DMS153 treated with DMSO at 0.1 percent for 48 hours (cell line): Measurements from ENCODE around the gene STX19.

Experiments
- DNase-seq: peaks from one replicate; lab custom pipeline; 2025; ENCODE audit not compliant: unreplicated experiment; lab: John Stamatoyannopoulos, UW

The STX19 gene

DNA sequence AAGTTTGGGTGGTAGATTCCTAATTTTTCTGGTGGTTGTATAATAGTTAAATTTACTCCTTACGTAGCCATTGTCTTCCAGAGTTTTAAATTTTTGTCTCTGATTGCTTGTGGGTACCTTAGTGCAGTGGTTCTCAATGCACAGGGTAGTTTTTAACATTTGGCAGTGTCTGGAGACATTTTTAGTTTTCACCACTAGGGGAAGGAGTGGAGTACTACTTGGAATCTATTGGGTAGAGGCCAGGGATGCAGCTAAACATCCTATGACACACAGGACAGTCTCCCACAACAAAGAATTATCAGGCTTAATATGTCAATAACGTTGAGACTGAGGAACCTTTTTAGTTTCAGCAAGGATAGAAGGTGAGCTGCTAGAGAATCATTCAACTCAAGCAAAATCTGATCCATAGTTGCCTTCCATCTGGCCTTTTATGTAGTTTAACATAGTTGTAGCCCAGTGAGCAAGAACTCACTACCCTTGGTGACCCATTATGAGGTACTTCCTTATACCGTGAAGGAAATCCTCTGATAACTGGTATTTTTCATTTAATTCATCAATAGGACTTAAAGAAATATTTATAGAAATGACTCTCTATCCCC is 8.6 kb upstream of the STX19 start:
- no peak for DNase-seq

DNA sequence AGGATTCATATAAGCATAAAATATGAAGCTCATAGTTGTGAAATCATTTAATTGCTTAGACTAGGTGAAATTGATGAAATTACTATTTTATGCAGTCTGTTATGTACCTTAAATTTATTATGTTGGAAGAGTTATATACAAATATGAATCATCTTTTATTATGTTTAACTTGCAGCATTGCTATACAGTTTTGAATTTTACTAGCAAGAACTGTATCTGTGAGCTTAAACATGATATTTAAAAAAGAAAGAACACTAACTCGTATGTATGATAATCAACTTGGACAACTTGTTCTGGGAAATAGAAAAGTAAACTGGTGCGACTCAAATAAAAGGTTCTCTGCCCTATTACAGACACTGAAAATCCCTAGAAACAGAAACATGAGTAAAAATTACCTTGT is 1.8 kb downstream of the STX19 start:
- DNase-seq, result no peak

DNA sequence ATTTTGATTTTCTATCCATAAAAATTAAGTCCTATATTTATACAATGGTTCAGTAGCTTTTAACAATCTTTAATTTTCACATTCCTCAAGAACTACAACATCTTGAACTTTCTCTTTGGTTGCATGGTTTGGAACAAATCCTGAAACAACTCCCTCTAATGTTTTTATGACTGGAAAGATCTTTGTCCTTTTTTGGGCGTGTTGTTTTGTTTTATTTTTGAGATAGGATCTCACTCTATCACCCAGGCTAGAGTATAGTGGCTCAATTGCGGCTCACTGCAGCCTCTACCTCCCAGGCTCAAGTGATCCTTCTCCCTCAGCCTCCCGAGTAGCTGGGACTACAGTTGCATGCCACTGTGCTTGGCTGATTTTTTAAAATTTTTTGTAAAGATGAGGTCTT is 4.0 kb downstream of the STX19 start:
- DNase-seq, result no peak

DNA sequence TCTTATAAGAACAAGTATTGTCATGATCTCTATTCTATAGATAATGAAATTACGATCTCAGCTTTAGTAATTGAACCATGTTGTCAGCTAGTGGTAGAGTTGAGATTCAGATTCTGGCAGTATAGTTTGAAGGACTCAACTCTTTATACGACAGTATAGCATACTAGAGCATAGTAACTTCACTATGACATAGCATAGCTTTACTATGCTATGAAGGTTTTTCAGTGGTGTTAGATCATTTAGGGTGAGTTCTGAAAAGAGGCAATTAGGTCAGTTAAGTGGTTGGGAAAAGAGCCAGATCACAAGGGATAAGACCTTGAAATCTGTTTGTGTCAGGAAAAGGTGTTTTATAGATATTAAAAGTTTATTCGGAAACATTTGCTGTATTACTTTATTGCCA is 8.1 kb downstream of the STX19 start:
- DNase-seq, result no peak

DNA sequence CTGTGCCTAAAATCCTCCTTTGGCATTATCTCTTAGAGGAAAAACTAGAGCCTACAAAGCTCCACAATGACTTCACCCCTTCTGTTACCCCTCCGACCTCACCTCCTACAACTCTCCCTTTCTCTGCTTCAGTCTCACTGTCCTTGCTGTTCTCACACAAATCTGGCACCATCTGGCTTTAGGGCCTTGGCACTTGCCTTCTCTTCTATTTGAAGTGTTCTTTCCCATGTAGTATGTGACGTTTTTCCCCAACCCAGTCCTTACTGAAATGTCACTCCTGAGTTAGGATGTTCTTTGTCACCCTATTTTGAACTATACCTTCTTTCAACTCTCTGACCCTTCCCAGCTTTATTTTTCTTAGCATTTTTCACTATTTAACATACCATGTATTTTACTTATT is 8.7 kb downstream of the STX19 start:
- no peak for DNase-seq

DNA sequence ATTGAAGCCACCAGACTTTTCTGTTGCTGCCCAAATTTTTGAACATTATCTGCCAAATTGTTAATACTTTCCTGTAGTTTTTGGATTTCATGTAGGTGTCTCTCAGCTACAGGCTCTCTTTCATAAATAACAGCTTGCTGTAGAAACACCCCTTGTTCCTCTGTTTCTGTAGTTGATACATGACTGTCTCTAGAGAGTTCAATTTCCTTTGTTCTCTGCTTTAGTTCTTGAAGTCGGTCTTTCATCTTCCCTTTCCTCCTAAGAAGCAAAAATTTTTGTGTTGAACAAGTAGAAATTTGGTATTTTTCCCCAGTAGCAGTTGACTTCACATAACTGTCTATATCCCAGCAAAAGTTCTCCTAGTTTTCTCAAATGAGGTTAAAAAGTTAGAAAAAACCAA is 13.4 kb downstream of the STX19 start:
- no peak for DNase-seq

DNA sequence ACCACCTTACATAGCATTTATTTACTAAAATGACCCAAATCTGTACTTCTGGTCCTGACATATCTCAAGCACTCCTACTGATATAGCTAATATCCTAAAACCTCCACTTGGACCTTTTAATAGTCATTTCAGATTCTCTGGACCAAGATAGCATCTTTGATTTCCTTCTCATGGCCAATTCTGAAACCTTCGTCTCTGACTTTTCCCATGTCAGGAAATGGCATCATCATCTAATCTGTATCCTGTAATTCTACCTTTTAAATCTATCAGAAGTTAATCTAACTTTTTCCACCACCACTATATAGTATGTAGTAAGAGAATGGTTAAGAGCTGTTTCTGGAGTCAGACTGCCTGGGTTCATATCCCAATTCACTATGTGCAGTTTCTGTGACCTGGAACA is 16.2 kb downstream of the STX19 start:
- DNase-seq, result no peak

DNA sequence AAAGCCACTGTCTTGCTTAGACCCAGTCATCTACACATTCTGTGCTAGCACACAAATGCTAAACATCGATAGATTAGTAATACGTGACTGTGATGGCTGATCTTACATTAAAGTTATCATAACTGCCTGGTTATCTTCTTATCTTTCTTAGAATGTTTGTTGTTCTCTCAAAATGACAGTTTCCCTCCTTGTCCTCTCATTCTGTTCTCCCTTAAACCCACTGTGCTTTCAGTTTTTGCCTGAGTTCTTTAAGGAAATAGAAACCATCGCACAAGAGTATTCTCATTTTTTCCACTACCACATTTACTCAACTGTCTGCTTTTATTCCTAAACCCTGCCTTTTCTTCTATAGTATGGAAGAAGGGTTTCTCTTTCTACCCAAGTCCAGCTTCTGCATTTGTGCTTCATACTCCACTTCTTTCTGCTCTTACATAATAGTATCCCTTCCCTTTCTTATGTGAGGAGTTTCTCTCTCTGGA is 17.1 kb downstream of the STX19 start:
- DNase-seq, result no peak

DNA sequence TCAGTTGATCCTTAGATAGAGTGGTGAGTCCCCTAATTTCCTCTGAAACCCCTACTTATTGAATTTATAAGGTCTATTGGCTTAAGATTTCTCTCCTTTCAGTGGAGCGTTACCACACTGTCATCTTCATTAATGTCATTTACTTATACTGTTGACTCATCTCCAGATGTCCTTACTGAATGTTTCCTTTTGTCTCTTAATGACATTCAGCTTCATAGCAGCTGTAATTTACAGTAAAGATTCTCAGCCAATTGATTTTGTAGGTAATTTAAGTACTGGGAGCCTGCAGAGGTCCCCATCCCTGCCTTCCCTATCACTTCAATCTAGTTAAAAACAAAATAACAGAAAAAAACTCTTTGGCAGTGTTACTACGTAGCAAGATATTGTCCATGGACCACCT is 18.8 kb downstream of the STX19 start:
- no peak for DNase-seq

DNA sequence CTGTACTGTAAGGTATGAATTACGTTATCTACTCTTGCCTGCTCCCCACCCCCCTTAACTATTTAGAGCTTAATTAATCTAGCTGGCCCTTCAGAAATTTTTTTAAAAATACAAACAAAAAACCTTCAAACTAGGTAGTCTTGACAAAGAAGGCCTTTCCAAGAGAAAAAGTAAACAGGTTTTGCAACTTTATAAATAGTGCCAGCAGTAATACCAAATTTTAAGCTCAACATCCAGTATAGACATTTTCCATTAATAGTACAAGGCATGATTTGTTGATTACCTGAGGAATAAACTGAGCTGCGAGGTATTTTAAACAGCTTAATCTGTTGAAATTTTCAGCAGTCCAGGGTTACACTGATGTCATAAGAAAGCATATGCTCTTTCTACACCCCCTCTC is 20.1 kb downstream of the STX19 start:
- DNase-seq, result no peak

DNA sequence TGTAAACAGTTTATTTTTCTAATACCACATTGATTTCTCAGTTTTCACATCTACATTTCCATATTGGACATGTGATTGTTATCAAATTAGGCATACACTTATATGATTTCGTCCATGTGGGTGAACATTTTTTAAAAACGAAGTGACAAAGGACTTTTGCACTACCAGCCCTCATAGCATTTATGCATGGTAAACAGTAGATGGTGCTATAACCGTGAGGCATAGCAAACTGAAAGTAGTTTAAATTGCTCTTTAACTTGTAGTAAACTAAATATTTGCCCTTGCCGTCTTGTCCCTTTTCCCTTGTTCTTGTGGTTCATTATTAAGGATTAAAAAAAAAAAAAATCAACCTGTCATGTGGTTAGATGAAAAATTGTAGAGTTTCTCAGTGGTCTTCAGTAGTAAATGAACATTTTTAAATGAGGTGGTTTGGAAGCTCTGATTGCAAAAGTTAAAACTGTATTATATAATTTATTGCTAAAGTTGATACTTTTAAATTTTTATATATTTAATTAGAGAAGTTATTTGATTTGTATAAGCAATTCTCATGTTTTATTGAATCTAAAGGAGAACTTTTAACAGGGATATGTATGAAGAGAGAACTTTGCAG is 24.0 kb downstream of the STX19 start:
- peak; percentile 36 for DNase-seq

DNA sequence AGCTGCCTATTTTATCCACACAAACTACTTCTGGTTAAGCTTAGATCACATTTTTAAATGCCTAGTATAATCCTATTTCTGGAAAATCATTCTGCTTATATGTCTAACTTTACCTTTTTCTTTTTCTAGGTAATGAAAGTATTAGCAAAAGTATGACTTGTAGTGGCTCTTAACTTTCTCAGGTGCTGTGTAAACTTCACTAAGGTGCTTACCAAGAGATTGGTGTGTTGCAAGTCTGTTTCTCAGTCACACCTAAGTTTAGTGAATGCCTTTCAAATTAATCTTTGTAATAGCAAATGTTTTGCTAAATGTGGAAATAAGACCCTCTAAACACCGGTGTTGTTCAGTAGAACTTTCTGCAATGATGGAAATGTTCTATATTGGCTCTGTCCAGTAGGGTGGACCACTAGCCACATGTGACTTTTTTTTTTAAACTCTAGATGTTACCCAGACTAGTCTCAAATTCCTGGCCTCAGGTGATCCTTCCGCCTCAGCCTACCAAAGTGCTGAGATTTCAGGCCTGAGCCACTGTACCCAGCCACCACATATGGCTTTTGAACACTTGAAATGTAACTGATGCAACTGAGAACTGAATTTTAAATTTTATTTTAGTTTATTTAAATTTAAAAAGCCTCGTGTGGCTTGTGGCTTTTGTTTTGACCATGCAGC is 26.4 kb downstream of the STX19 start:
- DNase-seq, result no peak

DNA sequence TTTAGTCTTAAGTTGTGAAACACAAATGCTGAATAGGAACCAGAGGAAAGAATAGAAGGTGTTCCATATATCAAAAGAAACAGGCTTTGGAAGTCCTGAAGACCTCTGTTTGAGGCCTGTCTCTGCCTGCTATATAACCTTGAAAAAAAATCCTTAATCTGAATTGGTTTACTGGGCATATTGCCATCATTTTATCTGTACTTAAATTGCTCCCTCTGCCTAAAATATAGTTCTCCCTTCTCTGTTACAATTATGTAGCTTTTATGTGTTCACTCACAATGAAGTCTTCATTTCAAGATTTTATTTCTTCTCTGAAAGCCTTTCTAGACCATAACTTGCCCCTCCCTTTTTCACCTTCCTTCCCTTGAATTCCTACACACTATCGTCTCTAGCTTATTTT is 27.2 kb downstream of the STX19 start:
- DNase-seq, result no peak

DNA sequence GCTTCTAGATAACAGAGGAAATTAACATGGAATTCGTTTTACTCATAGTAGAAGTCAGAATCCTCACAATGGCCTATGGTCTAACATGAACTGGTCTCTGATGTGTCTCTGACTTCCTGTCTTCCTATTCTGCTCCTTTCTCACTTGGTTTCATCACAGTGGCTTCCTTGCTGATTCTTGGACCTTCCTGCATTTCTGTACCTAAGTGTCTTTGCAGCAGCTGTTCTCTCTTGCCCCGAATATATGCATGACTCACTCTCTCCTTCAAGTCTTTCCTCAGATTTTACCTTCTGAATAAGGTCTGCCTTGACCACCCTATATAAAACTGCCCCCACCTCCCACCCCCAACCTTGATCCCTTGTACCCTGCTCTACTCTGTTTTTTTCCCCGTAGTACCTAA is 34.3 kb downstream of the STX19 start:
- no peak for DNase-seq

DNA sequence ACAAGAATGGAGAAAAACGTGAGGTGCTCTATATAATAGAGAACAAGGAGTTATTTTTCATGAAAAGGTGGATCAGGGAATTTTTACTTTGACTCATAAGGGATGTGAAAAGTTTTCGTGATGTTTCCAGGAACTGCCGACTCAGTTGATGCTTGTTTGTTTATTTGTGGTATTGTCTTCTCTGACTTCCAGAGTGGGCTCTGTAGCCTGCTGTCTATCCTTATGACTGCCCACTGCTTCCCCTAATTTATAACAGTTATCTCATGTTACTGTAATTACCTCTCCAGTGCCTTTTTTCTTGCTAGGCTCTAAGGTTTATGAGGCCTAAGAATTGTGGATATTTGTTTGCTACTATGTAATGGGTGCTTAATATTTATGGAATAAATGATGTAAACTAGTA is 36.2 kb downstream of the STX19 start:
- no peak for DNase-seq

DNA sequence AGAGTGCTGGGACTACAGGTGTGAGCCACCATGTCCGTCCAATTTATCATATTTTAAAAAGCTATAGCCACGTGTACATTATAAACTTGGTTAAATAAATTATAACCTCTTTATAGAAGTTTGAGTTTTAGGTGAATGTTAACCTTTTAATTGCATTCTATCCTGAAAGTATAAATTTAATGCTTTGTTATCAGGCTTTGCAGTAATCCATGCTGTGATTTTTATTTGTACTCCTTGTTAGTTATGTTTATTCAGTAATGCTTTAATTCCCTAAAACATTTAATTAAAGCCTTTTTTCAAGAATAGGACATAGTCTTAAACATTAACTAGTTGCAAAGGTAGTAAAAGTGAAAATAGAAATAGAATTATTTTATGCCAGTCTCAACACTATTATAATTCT is 36.8 kb downstream of the STX19 start:
- DNase-seq, result no peak

DNA sequence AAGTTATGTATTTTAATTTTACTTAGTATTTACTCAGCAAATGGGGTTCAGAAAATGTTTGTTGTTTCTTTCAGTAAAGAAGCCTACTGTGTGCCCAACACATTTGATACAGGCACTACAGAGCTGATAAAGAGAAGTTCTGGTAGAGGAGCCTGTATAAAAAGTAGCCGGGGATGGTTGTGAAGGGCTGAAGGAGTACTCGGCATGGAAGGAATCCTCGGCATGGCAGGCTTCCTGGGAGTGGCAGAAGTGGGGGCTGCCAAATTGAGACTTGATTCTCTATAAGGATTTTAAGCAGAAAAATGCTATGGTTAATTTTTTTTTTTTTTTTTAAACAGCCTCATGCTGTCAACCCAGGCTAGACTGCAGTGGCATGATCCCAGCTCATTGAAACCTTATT is 39.2 kb downstream of the STX19 start:
- no peak for DNase-seq

DNA sequence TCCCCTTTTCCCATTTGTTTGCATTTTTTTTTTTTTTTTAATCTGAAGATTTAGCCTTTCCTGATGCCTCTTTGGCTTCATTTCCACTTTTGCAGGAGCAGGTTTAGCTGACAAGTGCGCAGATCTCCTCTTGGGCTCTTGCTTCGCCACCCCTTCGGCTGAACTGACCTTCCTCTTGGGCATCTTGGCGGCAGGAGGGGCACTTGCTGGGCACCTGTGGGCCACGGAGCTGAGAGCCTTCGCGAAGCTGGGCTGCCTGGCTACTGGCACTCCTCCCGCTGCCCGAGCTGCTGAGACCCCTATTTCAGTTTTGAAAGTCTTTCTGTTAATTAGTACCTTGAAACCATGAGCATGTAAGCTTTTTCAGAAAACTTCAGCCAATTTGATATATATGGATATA is 39.6 kb downstream of the STX19 start:
- DNase-seq, result no peak

DNA sequence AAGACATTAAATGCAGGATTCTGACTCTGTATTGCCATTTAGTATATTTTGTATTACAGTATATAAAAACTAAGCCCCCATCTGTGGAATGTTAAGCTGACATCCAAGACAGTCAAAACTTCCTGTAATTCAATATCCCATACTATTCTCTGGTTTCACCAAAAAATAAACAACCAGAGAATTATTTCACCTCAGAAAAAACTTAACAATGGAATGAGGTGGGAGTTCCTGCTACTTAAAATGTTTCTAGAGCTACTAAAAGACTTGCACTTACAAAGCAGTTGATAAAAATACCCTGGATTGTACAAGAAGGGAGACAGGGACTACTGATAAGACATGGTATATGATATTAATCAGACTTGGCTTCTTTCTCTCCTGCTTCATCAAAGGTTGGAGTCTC is 40.1 kb downstream of the STX19 start:
- DNase-seq, result no peak

DNA sequence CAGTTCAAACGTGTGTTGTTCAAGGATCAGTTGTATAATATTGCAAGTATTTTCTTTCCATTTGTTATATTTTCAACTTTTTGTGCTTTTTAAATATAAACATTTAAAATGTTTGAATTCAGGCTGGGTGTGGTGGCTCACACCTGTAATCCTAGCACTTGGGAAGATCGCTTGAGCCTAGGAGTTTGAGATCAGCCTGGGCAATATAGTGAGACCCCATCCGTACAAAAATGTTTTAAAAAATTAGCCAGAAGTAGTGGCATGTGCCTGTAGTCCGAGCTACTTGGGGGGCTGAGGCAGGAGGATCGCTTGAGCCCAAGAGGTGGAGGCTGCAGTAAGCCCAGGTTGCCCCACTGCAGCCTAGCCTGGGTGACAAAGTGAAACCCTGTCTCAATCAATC is 43.8 kb downstream of the STX19 start:
- no peak for DNase-seq

DNA sequence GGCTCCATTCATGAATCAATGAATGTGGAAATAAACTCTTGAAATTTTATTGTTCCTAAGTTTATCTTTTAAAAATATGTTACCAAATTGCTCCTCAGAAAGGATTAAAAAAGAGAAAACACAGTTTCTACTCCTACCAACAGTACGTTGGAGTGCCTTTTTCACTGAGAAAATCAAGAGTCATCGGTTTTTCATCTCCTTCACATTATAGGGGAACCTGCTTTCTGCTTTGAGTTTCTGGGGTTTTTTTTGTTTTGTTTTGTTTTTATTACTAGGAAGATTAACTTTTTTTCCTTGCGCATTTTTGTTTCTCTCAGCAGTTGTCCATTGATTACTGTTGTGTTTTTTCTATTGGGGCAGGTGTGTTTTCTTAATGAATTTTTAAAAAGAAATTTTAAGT is 45.0 kb downstream of the STX19 start:
- no peak for DNase-seq

DNA sequence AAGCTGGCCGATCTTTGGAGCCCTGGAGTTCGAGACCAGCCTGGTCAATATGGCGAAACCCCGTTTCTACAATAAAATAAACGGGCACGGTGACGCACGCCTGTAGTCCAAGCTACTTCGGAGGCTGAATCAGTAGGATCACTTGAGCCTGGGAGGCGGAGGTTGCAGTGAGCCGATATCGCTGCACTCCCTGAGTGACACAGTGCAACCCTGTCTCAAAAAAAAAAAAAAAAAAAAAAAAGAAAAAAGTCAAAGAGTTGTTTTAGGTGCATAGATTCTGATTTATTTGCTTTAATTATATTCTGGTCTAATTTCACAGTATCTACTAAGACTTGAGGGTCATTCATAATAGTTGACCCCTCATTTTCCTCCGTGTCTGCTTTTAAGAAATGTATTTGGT is 46.7 kb downstream of the STX19 start:
- no peak for DNase-seq
